ENCODE results near the gene RPAP3. TPM values are rescaled to one million over a fixed set of nuclear protein-coding genes. Genes with fewer than 3 reads are reported as not detected.

Gene RPAP3
- total RNA-seq, 1 experiment from 2014 or later, result 48.9 TPM

DNA sequence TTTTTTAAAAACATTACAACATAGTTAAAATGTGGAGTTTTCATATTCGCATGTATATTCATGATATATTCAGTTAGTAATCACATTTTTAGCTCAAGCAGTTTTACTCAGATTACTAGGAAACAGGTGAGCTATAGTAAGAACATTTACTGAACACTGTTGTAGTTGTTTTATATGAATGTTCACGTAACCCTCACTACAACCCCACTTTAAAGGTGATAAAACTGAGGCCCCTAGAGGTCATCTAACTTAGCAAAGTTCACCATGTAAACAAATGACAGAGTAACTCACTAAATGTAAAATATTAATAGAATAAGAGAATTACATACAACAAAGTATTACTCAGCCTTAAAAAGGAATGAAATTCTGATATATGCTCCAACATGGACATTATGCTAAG lies 26.0 kb downstream of the RPAP3 start:
- no peak overlapping the region for H2BK5ac ChIP-seq (ENCODE audit: insufficient read length, low read length)
- H3K9ac ChIP-seq (ENCODE audit: extremely low read depth, insufficient read length, low read length), result no peak overlapping the region
- no peaks in the 10 kb centered on the region for H3K79me1 ChIP-seq (ENCODE audit: insufficient read depth, low read depth, low read length, poor library complexity, severe bottlenecking)
- H3K27ac ChIP-seq (ENCODE audit: insufficient read length, low read depth, low read length), result no peak overlapping the region
- H4K5ac ChIP-seq (ENCODE audit: insufficient read length, low read depth, low read length), result no peak overlapping the region
- no peak overlapping the region for H3K23ac ChIP-seq (ENCODE audit: insufficient read length, low read depth, low read length)
- no peak overlapping the region for H3K4ac ChIP-seq (ENCODE audit: low read depth, low read length)
- no peaks in the 10 kb centered on the region for H3K27me3 ChIP-seq (ENCODE audit: insufficient read depth, low read length)
- no peak overlapping the region for H4K8ac ChIP-seq (replicated peaks; ENCODE audit: insufficient read length, low read depth, low read length)
- no peaks in the 10 kb centered on the region for H3K79me2 ChIP-seq (ENCODE audit: insufficient read depth, low read length)
- Mint-ChIP-seq H3K27me3 (ENCODE audit: low read depth) (no peaks in the 10 kb centered on the region), H3K9me3 (no peaks in the 10 kb centered on the region), H3K4me3 (no peak overlapping the region), H3K36me3 (ENCODE audit: insufficient read depth in 1 of 3, low read depth in 3 of 3) (peaks cover 28 to 73% (median 52%) of the 10 kb centered on the region in 3 experiments), H3K27ac (no peak overlapping the region; a peak in 1 of 7 replicates), H3K4me1 (no peaks in the 10 kb centered on the region)
- H3K56ac ChIP-seq (ENCODE audit: insufficient read length, low read depth, low read length), result no peak overlapping the region
- no peak overlapping the region for H2BK12ac ChIP-seq (ENCODE audit: insufficient read length, low read depth, low read length)
- H3K4me1 ChIP-seq (ENCODE audit: insufficient read depth, low read length), result no peaks in the 10 kb centered on the region
- no peak overlapping the region for H3K14ac ChIP-seq (ENCODE audit: insufficient read depth, low read length)
- no peak overlapping the region for H2BK120ac ChIP-seq (ENCODE audit: low read depth, low read length, poor library complexity, severe bottlenecking)
- no peak overlapping the region for H3K18ac ChIP-seq (ENCODE audit: insufficient read length, low read depth, low read length)
- H4K20me1 ChIP-seq (ENCODE audit: control insufficient read depth, insufficient read depth, insufficient read length), result no peaks in the 10 kb centered on the region
- WGBS (ENCODE audit: extremely low coverage, insufficient read length, low lambda C conversion rate), result no CpG with 5 or more reads among the region's 2 CpGs
- no peaks in the 10 kb centered on the region for H3K9me3 ChIP-seq (ENCODE audit: control insufficient read depth, low read depth, low read length)
- no peaks in the 10 kb centered on the region for H3K23me2 ChIP-seq (ENCODE audit: insufficient read length, low read depth, low read length, poor library complexity, severe bottlenecking)
- no peak overlapping the region for H2AK5ac ChIP-seq (ENCODE audit: insufficient read length, low read length)
- TF ChIP-seq, protein P1, sequence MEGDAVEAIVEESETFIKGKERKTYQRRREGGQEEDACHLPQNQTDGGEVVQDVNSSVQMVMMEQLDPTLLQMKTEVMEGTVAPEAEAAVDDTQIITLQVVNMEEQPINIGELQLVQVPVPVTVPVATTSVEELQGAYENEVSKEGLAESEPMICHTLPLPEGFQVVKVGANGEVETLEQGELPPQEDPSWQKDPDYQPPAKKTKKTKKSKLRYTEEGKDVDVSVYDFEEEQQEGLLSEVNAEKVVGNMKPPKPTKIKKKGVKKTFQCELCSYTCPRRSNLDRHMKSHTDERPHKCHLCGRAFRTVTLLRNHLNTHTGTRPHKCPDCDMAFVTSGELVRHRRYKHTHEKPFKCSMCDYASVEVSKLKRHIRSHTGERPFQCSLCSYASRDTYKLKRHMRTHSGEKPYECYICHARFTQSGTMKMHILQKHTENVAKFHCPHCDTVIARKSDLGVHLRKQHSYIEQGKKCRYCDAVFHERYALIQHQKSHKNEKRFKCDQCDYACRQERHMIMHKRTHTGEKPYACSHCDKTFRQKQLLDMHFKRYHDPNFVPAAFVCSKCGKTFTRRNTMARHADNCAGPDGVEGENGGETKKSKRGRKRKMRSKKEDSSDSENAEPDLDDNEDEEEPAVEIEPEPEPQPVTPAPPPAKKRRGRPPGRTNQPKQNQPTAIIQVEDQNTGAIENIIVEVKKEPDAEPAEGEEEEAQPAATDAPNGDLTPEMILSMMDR (conservative IDR thresholded peaks at IDR 0.05), result no peak
- no peak overlapping the region for H2AFZ ChIP-seq (ENCODE audit: low read length)
- DNase-seq, result no peak
- no peak overlapping the region for H3K4me2 ChIP-seq (ENCODE audit: insufficient read depth, insufficient read length, low read length)
- no peak overlapping the region for H2BK15ac ChIP-seq (ENCODE audit: low read depth, low read length)
- no peak overlapping the region for H2BK20ac ChIP-seq (ENCODE audit: low read depth, low read length, poor library complexity, severe bottlenecking)
- no peak overlapping the region for H4K91ac ChIP-seq (ENCODE audit: insufficient read length, low read depth, low read length)
- H3T11ph ChIP-seq (ENCODE audit: low read length), result no peak overlapping the region

Measured in H9 (cell line).